Mesothelial cell of epicardium (in vitro differentiated cells): ENCODE results near the gene ZNF385D. TPM values are rescaled to one million over a fixed set of nuclear protein-coding genes. Genes with fewer than 3 reads are reported as not detected.

Source experiments
- DNase-seq, 2 experiments: peaks; one replicate each; pipeline ENCODE4 v3.0.0; 2021; ENCODE audit warnings: low spot score in 2 of 2; ENCODE audit not compliant: unreplicated experiment in 2 of 2
- H3K27ac Mint-ChIP-seq: 2 replicates; pipeline ENCODE4 v1.8.0; 2021; ENCODE audit warnings: mixed read lengths
- H3K27me3 Mint-ChIP-seq: 2 replicates; pipeline ENCODE4 v1.8.0; 2021; ENCODE audit warnings: low read depth, mixed read lengths
- H3K36me3 Mint-ChIP-seq: 2 replicates; pipeline ENCODE4 v1.8.0; 2021; ENCODE audit warnings: mixed read lengths
- H3K4me1 Mint-ChIP-seq: 2 replicates; pipeline ENCODE4 v1.8.0; 2021; ENCODE audit warnings: mixed read lengths
- H3K4me3 Mint-ChIP-seq: 2 replicates; pipeline ENCODE4 v1.8.0; 2021; ENCODE audit warnings: mild to moderate bottlenecking, moderate library complexity, mixed read lengths
- H3K9me3 Mint-ChIP-seq: 2 replicates; pipeline ENCODE4 v1.8.0; 2021; ENCODE audit warnings: mixed read lengths
- total RNA-seq: library from RNA; stranded (reverse); gene quantifications from 3 replicates; pipeline ENCODE4 v1.2.1, GENCODE V29; 2021
- TF ChIP-seq, protein P1 (sequence below): fragments of 200-600 bp; sonication (generic); IDR thresholded peaks from one replicate; pipeline ENCODE4 v1.5.0; 2021; ENCODE audit warnings: antibody characterized with exemption; ENCODE audit not compliant: unreplicated experiment

The ZNF385D gene
- total RNA-seq, 1 donor from 2014 or later = 3.7 TPM

DNA sequence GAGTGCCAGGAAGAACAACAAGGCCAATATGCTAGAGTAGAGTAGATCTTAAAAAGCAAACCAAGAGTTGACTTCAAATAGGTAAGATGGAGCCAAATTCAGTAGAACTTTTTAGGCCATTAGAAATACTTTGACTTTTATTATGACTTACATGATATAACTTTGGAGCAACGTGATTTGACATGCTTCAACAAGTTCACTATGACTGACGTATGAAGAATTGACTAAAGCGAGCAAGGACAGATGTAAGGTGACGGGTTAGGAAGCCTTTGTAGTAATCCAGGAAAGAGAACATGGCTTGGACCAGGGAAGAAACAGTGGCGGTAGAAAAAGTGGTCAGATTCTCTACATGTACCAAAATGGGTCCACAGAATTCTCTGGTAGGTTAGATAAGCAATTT lies 4.9 kb upstream of the ZNF385D start:
- H3K9me3 Mint-ChIP-seq = no peaks in the 10 kb centered on the region
- peaks cover 14% of the 10 kb centered on the region for H3K27me3 Mint-ChIP-seq
- no peak overlapping the region for H3K4me3 Mint-ChIP-seq
- no peak overlapping the region for H3K27ac Mint-ChIP-seq
- DNase-seq = no peak
- no peaks in the 10 kb centered on the region for H3K36me3 Mint-ChIP-seq
- H3K4me1 Mint-ChIP-seq = peaks cover 8% of the 10 kb centered on the region
- TF ChIP-seq, protein P1, sequence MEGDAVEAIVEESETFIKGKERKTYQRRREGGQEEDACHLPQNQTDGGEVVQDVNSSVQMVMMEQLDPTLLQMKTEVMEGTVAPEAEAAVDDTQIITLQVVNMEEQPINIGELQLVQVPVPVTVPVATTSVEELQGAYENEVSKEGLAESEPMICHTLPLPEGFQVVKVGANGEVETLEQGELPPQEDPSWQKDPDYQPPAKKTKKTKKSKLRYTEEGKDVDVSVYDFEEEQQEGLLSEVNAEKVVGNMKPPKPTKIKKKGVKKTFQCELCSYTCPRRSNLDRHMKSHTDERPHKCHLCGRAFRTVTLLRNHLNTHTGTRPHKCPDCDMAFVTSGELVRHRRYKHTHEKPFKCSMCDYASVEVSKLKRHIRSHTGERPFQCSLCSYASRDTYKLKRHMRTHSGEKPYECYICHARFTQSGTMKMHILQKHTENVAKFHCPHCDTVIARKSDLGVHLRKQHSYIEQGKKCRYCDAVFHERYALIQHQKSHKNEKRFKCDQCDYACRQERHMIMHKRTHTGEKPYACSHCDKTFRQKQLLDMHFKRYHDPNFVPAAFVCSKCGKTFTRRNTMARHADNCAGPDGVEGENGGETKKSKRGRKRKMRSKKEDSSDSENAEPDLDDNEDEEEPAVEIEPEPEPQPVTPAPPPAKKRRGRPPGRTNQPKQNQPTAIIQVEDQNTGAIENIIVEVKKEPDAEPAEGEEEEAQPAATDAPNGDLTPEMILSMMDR = no peak

DNA sequence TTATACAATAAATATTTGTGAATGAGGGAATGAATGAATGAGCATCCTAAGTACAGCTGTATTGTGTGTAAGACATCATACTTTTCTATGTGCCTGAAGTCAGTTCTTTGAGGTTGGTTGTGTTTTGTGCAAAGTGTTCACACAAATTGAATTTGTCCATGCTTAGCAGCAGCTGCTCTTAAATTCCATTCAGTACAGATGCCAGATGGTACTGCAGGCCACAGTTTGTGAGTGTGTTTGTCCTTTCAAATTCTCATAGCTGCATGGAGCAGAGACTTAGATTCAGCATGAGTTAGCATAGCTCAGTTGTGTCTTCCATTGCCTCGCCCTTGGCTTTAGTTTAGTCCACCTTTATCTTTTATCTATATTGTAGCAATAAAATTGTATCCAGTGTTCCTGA lies 3.8 kb upstream of the ZNF385D start:
- H3K4me1 Mint-ChIP-seq = peaks cover 16% of the 10 kb centered on the region
- TF ChIP-seq, protein P1 = no peak
- no peak for DNase-seq
- H3K4me3 Mint-ChIP-seq = no peak overlapping the region
- no peaks in the 10 kb centered on the region for H3K9me3 Mint-ChIP-seq
- H3K27me3 Mint-ChIP-seq = peaks cover 24% of the 10 kb centered on the region
- no peaks in the 10 kb centered on the region for H3K36me3 Mint-ChIP-seq
- no peak overlapping the region for H3K27ac Mint-ChIP-seq

DNA sequence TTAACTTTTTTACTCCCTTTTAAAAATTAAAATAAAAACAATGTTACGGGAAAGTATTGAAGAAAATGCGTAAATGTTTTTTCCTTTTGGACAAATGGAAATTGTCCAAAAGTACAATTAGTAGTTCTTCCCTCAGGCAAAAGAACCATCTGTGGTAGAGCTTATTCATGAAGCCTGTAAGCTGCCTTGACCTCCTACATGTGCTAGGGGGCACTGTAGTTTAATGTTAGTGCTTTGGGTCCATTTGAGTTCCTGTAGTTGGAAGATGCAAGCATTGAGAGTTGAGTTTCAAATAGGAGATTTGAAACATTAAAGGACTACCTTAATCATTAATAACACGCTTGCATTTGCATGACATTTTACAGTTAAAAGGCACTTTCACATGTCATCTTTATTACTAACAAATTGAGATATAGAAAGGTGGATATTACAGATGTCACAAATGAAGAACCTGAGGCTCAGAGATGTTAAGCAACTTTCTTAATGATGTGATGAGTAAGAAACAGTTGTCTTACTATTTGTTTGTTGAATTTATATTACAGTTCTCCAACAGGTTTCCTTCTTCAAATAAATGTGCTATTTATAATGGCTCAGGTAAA lies 1.8 kb upstream of the ZNF385D start:
- TF ChIP-seq, protein P1 = no peak
- H3K27me3 Mint-ChIP-seq = peaks cover 42% of the 10 kb centered on the region
- no peaks in the 10 kb centered on the region for H3K36me3 Mint-ChIP-seq
- H3K4me3 Mint-ChIP-seq = no peak overlapping the region
- no peaks in the 10 kb centered on the region for H3K9me3 Mint-ChIP-seq
- H3K4me1 Mint-ChIP-seq = peaks cover 15% of the 10 kb centered on the region
- no peak overlapping the region for H3K27ac Mint-ChIP-seq
- no peak for DNase-seq

DNA sequence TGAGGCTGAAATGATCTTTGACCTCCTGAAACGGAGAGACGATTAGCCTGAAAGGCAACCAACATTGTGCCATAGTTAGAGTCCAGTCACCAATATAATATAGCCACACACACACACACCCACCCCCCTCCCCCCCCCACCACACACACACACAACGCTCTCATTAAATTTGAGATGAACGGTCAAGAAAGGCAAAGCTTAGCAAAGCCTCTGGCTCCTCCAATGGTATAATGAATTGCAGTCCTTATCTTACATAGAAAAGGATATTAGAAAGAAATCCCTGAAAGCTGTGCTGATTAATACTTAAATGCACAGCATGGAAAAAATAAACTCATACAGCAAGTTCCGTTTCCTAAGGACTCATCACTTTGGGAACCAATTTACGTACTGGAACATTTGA lies 876 bp upstream of the ZNF385D start:
- H3K36me3 Mint-ChIP-seq = no peaks in the 10 kb centered on the region
- no peak overlapping the region for H3K27ac Mint-ChIP-seq
- TF ChIP-seq, protein P1 = no peak
- H3K4me3 Mint-ChIP-seq = no peak overlapping the region
- H3K4me1 Mint-ChIP-seq = peaks cover 15% of the 10 kb centered on the region
- H3K9me3 Mint-ChIP-seq = no peaks in the 10 kb centered on the region
- H3K27me3 Mint-ChIP-seq = peaks cover 48% of the 10 kb centered on the region
- DNase-seq = no peak

DNA sequence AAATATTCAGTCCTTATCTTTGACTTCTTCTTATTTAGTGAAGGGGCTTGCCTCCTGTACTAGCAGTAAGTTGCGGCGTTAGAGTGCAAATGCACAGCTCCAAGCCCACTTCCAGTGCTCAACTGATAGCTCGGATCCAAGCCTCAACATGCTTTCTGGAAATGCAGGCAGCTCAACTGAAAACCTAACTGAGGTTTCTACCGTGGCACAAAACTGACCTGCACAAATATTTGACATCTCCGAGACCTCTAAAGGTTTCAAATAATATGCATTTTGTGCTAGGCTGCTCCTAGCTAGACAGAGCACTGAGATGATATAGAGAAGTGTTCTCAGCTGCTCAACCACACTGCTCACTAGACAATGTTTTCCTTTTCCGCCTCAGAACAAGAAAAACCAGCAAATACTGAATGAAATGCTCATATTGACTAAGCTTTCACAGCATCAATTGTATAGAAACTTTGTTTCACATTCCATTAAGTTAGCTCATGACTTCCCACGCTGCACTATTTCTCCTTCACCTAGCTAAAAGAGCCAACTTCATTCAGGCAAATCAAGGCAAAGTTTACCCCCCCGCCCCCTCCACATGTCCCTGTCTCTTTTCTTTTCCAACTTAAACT lies 822 bp downstream of the ZNF385D start:
- peaks cover 62% of the 10 kb centered on the region for H3K27me3 Mint-ChIP-seq
- H3K4me3 Mint-ChIP-seq = peak overlapping the region; percentile 70
- peak overlapping the region; percentile 27 for H3K27ac Mint-ChIP-seq
- TF ChIP-seq, protein P1 = no peak
- no peaks in the 10 kb centered on the region for H3K9me3 Mint-ChIP-seq
- peaks cover 15% of the 10 kb centered on the region for H3K4me1 Mint-ChIP-seq
- DNase-seq = no peak
- H3K36me3 Mint-ChIP-seq = no peaks in the 10 kb centered on the region
